Measurements from ENCODE around the gene ZNF81. TPM values are rescaled to one million over a fixed set of nuclear protein-coding genes. Genes with fewer than 3 reads are reported as not detected.

The ZNF81 gene
- total RNA-seq, 1 donor from 2014 or later, result 10.9 TPM

- peaks cover 30% of the 10 kb centered on the region for H3K9me3 Mint-ChIP-seq (ENCODE audit: low read depth)
- peaks cover 34% of the 10 kb centered on the region for H3K36me3 Mint-ChIP-seq (ENCODE audit: insufficient read depth)
- H3K4me3 Mint-ChIP-seq (ENCODE audit: low read depth), result no peak overlapping the region
- no peak for TF ChIP-seq CTCF (IDR thresholded peaks at IDR 0.05; ENCODE audit: unreplicated experiment)
- DNase-seq (ENCODE audit: low spot score, unreplicated experiment), result no peak
- H3K4me1 Mint-ChIP-seq (ENCODE audit: low read depth), result peaks cover 4% of the 10 kb centered on the region
- no peak overlapping the region for H3K27ac Mint-ChIP-seq
- no peaks in the 10 kb centered on the region for H3K27me3 Mint-ChIP-seq
Measured at GRCh38 chrX:47877327-47877726, 40.6 kb downstream of the ZNF81 start.

GRCh38 chrX:47878198-47878597 lies 41.5 kb downstream of the ZNF81 start:
- no peak for DNase-seq (ENCODE audit: low spot score, unreplicated experiment)
- Mint-ChIP-seq H3K9me3 (ENCODE audit: low read depth) (peaks cover 30% of the 10 kb centered on the region), H3K27me3 (no peaks in the 10 kb centered on the region), H3K27ac (no peak overlapping the region), H3K36me3 (ENCODE audit: insufficient read depth) (peaks cover 30% of the 10 kb centered on the region), H3K4me3 (ENCODE audit: low read depth) (no peak overlapping the region), H3K4me1 (ENCODE audit: low read depth) (peaks cover 4% of the 10 kb centered on the region)
- TF ChIP-seq CTCF (IDR thresholded peaks at IDR 0.05; ENCODE audit: unreplicated experiment), result no peak

- Mint-ChIP-seq H3K36me3 (ENCODE audit: insufficient read depth) (peaks cover 21% of the 10 kb centered on the region), H3K4me3 (ENCODE audit: low read depth) (no peak overlapping the region), H3K9me3 (ENCODE audit: low read depth) (peaks cover 23% of the 10 kb centered on the region), H3K4me1 (ENCODE audit: low read depth) (peaks cover 4% of the 10 kb centered on the region), H3K27me3 (no peaks in the 10 kb centered on the region), H3K27ac (no peak overlapping the region)
- DNase-seq (ENCODE audit: low spot score, unreplicated experiment), result no peak
- no peak for TF ChIP-seq CTCF (IDR thresholded peaks at IDR 0.05; ENCODE audit: unreplicated experiment)
Measured at GRCh38 chrX:47879463-47879862, 42.8 kb downstream of the ZNF81 start.

DNA sequence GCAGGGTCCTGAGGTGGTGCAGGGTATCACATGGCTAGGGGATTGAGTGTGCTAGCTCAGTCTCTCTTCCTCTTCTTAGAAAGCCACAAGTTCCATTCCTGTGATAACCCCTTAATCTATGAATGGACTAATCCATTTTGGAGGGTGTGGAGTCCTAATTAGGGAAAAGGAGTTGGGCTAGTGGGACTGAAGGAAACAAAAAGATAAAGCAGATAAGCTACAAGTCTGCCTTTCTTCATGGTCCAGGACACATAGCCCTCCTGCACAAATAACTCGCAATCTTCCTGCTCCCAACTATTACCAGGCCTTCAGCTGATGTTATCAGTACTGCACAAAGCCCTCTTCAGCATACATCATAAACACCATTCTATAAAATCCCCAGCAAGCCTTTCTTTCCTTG lies 44.2 kb downstream of the ZNF81 start:
- no peak for DNase-seq (ENCODE audit: low spot score, unreplicated experiment)
- Mint-ChIP-seq H3K36me3 (ENCODE audit: insufficient read depth) (peaks cover 21% of the 10 kb centered on the region), H3K9me3 (ENCODE audit: low read depth) (peaks cover 35% of the 10 kb centered on the region), H3K4me3 (ENCODE audit: low read depth) (no peak overlapping the region), H3K27ac (no peak overlapping the region), H3K27me3 (no peaks in the 10 kb centered on the region), H3K4me1 (ENCODE audit: low read depth) (no peaks in the 10 kb centered on the region)
- no peak for TF ChIP-seq CTCF (IDR thresholded peaks at IDR 0.05; ENCODE audit: unreplicated experiment)

- Mint-ChIP-seq H3K27ac (no peak overlapping the region), H3K36me3 (ENCODE audit: insufficient read depth) (peaks cover 14% of the 10 kb centered on the region), H3K9me3 (ENCODE audit: low read depth) (peaks cover 49% of the 10 kb centered on the region), H3K4me1 (ENCODE audit: low read depth) (no peaks in the 10 kb centered on the region), H3K27me3 (no peaks in the 10 kb centered on the region), H3K4me3 (ENCODE audit: low read depth) (no peak overlapping the region)
- no peak for TF ChIP-seq CTCF (IDR thresholded peaks at IDR 0.05; ENCODE audit: unreplicated experiment)
- DNase-seq (ENCODE audit: low spot score, unreplicated experiment), result no peak
Measured at GRCh38 chrX:47885501-47885900, 48.8 kb downstream of the ZNF81 start.
